Measurements from ENCODE around the gene GNG14. TPM values are rescaled to one million over a fixed set of nuclear protein-coding genes. Genes with fewer than 3 reads are reported as not detected.
"Not testable (repeated sequence)": the region's sequence is repeated elsewhere in the genome, so short reads cannot be mapped to it uniquely, and the experiment has no call there.

The GNG14 gene
- total RNA-seq, 1 donor from 2014 or later: not detected

- FAIRE-seq (no peak), DNase-seq (ENCODE audit: low read depth) (no peak)
- Histone ChIP-seq H3K36me3 (ENCODE audit: control insufficient read depth, insufficient read depth, low read length) (peaks cover 4% of the 10 kb centered on the region), H3K4me3 (ENCODE audit: low read depth, low read length) (peak overlapping the region; percentile 85), H3K27me3 (ENCODE audit: control insufficient read depth, insufficient read depth, low read length) (no peaks in the 10 kb centered on the region)
- TF ChIP-seq CTCF (IDR thresholded peaks at IDR 0.05; ENCODE audit: insufficient read depth, low read length, severe bottlenecking): no peak
Measured at GRCh38 chr19:12695514-12695913, 7.7 kb downstream of the GNG14 start.

- DNase-seq (ENCODE audit: low read depth) (no peak), FAIRE-seq (no peak)
- Histone ChIP-seq H3K36me3 (ENCODE audit: control insufficient read depth, insufficient read depth, low read length) (peaks cover 6% of the 10 kb centered on the region), H3K4me3 (ENCODE audit: low read depth, low read length) (peak overlapping the region; percentile 85), H3K27me3 (ENCODE audit: control insufficient read depth, insufficient read depth, low read length) (no peaks in the 10 kb centered on the region)
- no peak for TF ChIP-seq CTCF (IDR thresholded peaks at IDR 0.05; ENCODE audit: insufficient read depth, low read length, severe bottlenecking)
Measured at GRCh38 chr19:12695997-12696365, 8.2 kb downstream of the GNG14 start.

GRCh38 chr19:12696366-12697335, 8.9 kb downstream of the GNG14 start, which contains the start of gene FBXW9:
TSS of gene FBXW9 (minus strand) at chr19:12696631. CDS start at chr19:12696581, 50 bp downstream.
- H3K27me3 ChIP-seq (ENCODE audit: control insufficient read depth, insufficient read depth, low read length): no peaks in the 10 kb centered on the region
- no peak for TF ChIP-seq CTCF (IDR thresholded peaks at IDR 0.05; ENCODE audit: insufficient read depth, low read length, severe bottlenecking)
- H3K4me3 ChIP-seq (ENCODE audit: low read depth, low read length): peak within 1 kb of the TSS; percentile 85
- DNase-seq (ENCODE audit: low read depth) (peak; percentile 85), FAIRE-seq (no peak)
- peaks cover 12% of the 10 kb centered on the region for H3K36me3 ChIP-seq (ENCODE audit: control insufficient read depth, insufficient read depth, low read length)

GRCh38 chr19:12697425-12697824, 9.6 kb downstream of the GNG14 start:
- not testable (repeated sequence) for FAIRE-seq; H3K27me3 ChIP-seq (ENCODE audit: control insufficient read depth, insufficient read depth, low read length); DNase-seq (ENCODE audit: low read depth); H3K4me3 ChIP-seq (ENCODE audit: low read depth, low read length)
- peaks cover 17% of the 10 kb centered on the region for H3K36me3 ChIP-seq (ENCODE audit: control insufficient read depth, insufficient read depth, low read length)

GRCh38 chr19:12698138-12698537, 10.3 kb downstream of the GNG14 start:
- FAIRE-seq (no peak), DNase-seq (ENCODE audit: low read depth) (no peak)
- peaks cover 21% of the 10 kb centered on the region for H3K36me3 ChIP-seq (ENCODE audit: control insufficient read depth, insufficient read depth, low read length)
- H3K27me3 ChIP-seq (ENCODE audit: control insufficient read depth, insufficient read depth, low read length): no peaks in the 10 kb centered on the region
- TF ChIP-seq CTCF (IDR thresholded peaks at IDR 0.05; ENCODE audit: insufficient read depth, low read length, severe bottlenecking): no peak
- H3K4me3 ChIP-seq (ENCODE audit: low read depth, low read length): no peak overlapping the region

GRCh38 chr19:12701596-12702282, 13.9 kb downstream of the GNG14 start:
- Histone ChIP-seq H3K27me3 (ENCODE audit: control insufficient read depth, insufficient read depth, low read length) (no peaks in the 10 kb centered on the region), H3K36me3 (ENCODE audit: control insufficient read depth, insufficient read depth, low read length) (peaks cover 37% of the 10 kb centered on the region), H3K4me3 (ENCODE audit: low read depth, low read length) (no peak overlapping the region)
- FAIRE-seq (no peak), DNase-seq (ENCODE audit: low read depth) (no peak)
- no peak for TF ChIP-seq CTCF (IDR thresholded peaks at IDR 0.05; ENCODE audit: insufficient read depth, low read length, severe bottlenecking)

Measured in bronchial epithelial cell (primary cell).